ENCODE measurements around the gene PDK1.

DNA sequence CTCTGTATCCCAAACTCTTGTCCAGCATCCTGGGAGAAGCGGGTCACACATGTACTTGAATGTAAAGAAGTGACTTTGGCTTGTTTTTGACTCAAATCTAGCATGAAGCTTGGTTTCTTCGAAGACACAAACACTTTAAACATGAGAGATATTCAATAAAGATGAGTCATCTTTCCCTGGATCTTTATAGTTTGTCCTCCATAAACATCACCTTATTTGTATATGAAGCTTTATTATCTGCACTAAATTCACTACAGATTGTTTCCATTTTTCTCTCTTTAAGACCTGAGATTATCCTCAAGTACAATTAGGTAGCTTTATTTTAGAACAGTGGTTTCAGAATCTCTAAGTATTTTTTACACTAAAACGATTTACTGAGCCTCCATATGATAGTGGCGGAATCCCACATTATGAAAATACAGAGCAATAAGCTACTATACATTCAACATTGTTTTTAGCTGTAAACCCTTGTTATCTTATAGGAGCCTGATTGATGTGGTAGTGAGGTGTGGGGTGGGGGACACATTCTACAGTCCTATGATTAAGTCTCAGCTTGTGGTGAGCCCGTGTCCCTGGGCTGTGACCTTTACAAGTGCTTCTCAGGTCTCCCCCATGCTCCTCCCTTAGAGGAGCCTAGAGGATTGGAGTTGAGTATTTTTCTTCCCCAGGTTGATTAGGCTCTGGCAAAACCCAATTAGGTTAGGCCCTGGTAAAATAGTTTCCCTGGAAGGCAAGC, 100.1 kb downstream of the PDK1 start:
- TF ChIP-seq POLR2A (IDR thresholded peaks at IDR 0.05; ENCODE audit: low read depth, low read length) (no peak), POLR2AphosphoS5 (IDR thresholded peaks at IDR 0.05; ENCODE audit: low read depth, low read length) (no peak), PAX5 (IDR thresholded peaks at IDR 0.05; ENCODE audit: insufficient read depth, low read length, severe bottlenecking) (no peak), TAF1 (IDR thresholded peaks at IDR 0.05; ENCODE audit: low read depth, low read length) (no peak)

Measured in GM12891 (cell line).